NCI-H2227 (cell line): ENCODE data around the gene OR10A5.
"Not testable (repeated sequence)": the region's sequence is repeated elsewhere in the genome, so short reads cannot be mapped to it uniquely, and the experiment has no call there.

Experiments used
- DNase-seq: peaks from one replicate; lab custom pipeline; 2025; ENCODE audit not compliant: unreplicated experiment; lab: John Stamatoyannopoulos, UW

OR10A5 gene

GRCh38 chr11:6845383-6845782 is at the start of gene OR10A5:
Gene OR10A5, plus strand, starts transcription at chr11:6845683. Its CDS starts 0 bp downstream, at chr11:6845683.
- DNase-seq: no peak

GRCh38 chr11:6799402-6799801 is 46.1 kb upstream of the OR10A5 start, which contains the start of gene OR6A2:
Gene OR6A2, minus strand, starts transcription at chr11:6799689. Its CDS starts 3,981 bp downstream, at chr11:6795708.
- DNase-seq: no peak

- DNase-seq: not testable (repeated sequence)
Measured at GRCh38 chr11:6801075-6801474, 44.4 kb upstream of the OR10A5 start.

GRCh38 chr11:6812390-6813005 is 33.0 kb upstream of the OR10A5 start:
- DNase-seq: peak; percentile 52

- no peak for DNase-seq
Measured at GRCh38 chr11:6813656-6814055, 31.8 kb upstream of the OR10A5 start.

- DNase-seq: no peak
Measured at GRCh38 chr11:6817694-6818093, 27.8 kb upstream of the OR10A5 start.

GRCh38 chr11:6818967-6819366 is 26.5 kb upstream of the OR10A5 start:
- DNase-seq: no peak

- DNase-seq: no peak
Measured at GRCh38 chr11:6824136-6824823, 21.2 kb upstream of the OR10A5 start.

GRCh38 chr11:6825231-6825744 is 20.2 kb upstream of the OR10A5 start:
- no peak for DNase-seq

GRCh38 chr11:6828103-6828502 is 17.4 kb upstream of the OR10A5 start:
- DNase-seq: no peak

GRCh38 chr11:6833356-6833755 is 12.1 kb upstream of the OR10A5 start:
- DNase-seq: no peak

- no peak for DNase-seq
Measured at GRCh38 chr11:6834021-6834420, 11.5 kb upstream of the OR10A5 start.

GRCh38 chr11:6841694-6842093 is 3.8 kb upstream of the OR10A5 start:
- DNase-seq: no peak

- DNase-seq: no peak
Measured at GRCh38 chr11:6843670-6844069, 1.8 kb upstream of the OR10A5 start.

- no peak for DNase-seq
Measured at GRCh38 chr11:6844356-6844755, 1.1 kb upstream of the OR10A5 start.

GRCh38 chr11:6850526-6850925 is 5.0 kb downstream of the OR10A5 start:
- DNase-seq: no peak

- not testable (repeated sequence) for DNase-seq
Measured at GRCh38 chr11:6854801-6855200, 9.3 kb downstream of the OR10A5 start.

GRCh38 chr11:6855971-6856541 is 10.6 kb downstream of the OR10A5 start:
- DNase-seq: no peak

- no peak for DNase-seq
Measured at GRCh38 chr11:6856871-6857270, 11.4 kb downstream of the OR10A5 start.

GRCh38 chr11:6862961-6863360 is 17.5 kb downstream of the OR10A5 start, which contains the start of gene OR10A2:
Gene OR10A2, plus strand, starts transcription at chr11:6863057. Its CDS starts 6,698 bp downstream, at chr11:6869755.
- DNase-seq: no peak

GRCh38 chr11:6864438-6864837 is 19.0 kb downstream of the OR10A5 start:
- no peak for DNase-seq

GRCh38 chr11:6871278-6871677 is 25.8 kb downstream of the OR10A5 start:
- no peak for DNase-seq
